Mesothelial cell of epicardium (in vitro differentiated cells): Measurements from ENCODE around the gene MTMR10. TPM values are rescaled to one million over a fixed set of nuclear protein-coding genes. Genes with fewer than 3 reads are reported as not detected.

Source experiments
- DNase-seq, 2 experiments: peaks; one replicate each; pipeline ENCODE4 v3.0.0; 2021; ENCODE audit warnings: low spot score in 2 of 2; ENCODE audit not compliant: unreplicated experiment in 2 of 2
- H3K27ac Mint-ChIP-seq: 2 replicates; pipeline ENCODE4 v1.8.0; 2021; ENCODE audit warnings: mixed read lengths
- H3K27me3 Mint-ChIP-seq: 2 replicates; pipeline ENCODE4 v1.8.0; 2021; ENCODE audit warnings: low read depth, mixed read lengths
- H3K36me3 Mint-ChIP-seq: 2 replicates; pipeline ENCODE4 v1.8.0; 2021; ENCODE audit warnings: mixed read lengths
- H3K4me1 Mint-ChIP-seq: 2 replicates; pipeline ENCODE4 v1.8.0; 2021; ENCODE audit warnings: mixed read lengths
- H3K4me3 Mint-ChIP-seq: 2 replicates; pipeline ENCODE4 v1.8.0; 2021; ENCODE audit warnings: mild to moderate bottlenecking, moderate library complexity, mixed read lengths
- H3K9me3 Mint-ChIP-seq: 2 replicates; pipeline ENCODE4 v1.8.0; 2021; ENCODE audit warnings: mixed read lengths
- total RNA-seq: library from RNA; stranded (reverse); gene quantifications from 3 replicates; pipeline ENCODE4 v1.2.1, GENCODE V29; 2021
- TF ChIP-seq, protein P1 (sequence below): fragments of 200-600 bp; sonication (generic); IDR thresholded peaks from one replicate; pipeline ENCODE4 v1.5.0; 2021; ENCODE audit warnings: antibody characterized with exemption; ENCODE audit not compliant: unreplicated experiment

The MTMR10 gene
- total RNA-seq, 1 donor from 2014 or later = 24.7 TPM

DNA sequence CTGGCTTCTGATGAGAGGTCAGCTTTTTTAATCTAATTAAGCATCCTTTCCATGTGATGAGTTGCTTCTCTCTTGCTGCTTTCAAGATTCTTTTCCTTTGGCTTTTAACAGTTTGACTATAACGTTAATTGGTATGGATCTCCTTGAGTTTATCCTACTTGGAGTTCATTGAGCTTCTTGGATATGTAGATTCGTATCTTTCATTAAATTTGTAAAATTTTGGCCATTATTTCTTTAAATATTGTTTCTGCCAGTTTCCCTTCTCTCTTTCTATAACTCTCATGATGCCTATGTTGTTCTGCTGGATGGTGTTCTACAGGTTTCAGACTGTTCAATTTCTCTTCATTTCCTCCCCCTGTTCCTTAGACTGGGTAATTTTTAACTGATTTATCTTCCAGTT lies 21.0 kb upstream of the MTMR10 start:
- H3K9me3 Mint-ChIP-seq = peaks cover 52% of the 10 kb centered on the region
- no peaks in the 10 kb centered on the region for H3K27me3 Mint-ChIP-seq
- no peak overlapping the region for H3K4me3 Mint-ChIP-seq
- no peak overlapping the region for H3K27ac Mint-ChIP-seq
- peaks cover 5% of the 10 kb centered on the region for H3K4me1 Mint-ChIP-seq
- TF ChIP-seq, protein P1, sequence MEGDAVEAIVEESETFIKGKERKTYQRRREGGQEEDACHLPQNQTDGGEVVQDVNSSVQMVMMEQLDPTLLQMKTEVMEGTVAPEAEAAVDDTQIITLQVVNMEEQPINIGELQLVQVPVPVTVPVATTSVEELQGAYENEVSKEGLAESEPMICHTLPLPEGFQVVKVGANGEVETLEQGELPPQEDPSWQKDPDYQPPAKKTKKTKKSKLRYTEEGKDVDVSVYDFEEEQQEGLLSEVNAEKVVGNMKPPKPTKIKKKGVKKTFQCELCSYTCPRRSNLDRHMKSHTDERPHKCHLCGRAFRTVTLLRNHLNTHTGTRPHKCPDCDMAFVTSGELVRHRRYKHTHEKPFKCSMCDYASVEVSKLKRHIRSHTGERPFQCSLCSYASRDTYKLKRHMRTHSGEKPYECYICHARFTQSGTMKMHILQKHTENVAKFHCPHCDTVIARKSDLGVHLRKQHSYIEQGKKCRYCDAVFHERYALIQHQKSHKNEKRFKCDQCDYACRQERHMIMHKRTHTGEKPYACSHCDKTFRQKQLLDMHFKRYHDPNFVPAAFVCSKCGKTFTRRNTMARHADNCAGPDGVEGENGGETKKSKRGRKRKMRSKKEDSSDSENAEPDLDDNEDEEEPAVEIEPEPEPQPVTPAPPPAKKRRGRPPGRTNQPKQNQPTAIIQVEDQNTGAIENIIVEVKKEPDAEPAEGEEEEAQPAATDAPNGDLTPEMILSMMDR = no peak
- H3K36me3 Mint-ChIP-seq = peaks cover 13% of the 10 kb centered on the region
- no peak for DNase-seq

DNA sequence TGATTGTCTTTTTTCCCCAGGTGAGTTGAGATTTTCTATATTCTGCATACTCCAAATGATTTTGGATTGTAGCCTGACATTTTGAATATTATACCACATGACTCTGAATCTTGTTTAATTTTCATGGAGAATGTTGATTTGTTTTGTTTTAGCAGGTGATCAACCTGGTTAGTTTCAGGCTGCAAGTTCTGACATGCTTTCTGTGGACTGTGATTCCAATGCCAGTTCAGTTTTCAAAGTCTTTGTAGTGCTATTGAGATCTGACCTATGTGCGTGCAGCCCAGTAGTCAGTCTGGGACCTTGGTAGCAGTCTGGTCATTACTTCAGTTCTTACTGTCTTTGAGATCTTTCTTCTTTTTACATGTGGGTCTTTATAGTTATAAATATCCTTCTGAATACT lies 18.6 kb upstream of the MTMR10 start:
- H3K4me1 Mint-ChIP-seq = no peaks in the 10 kb centered on the region
- H3K4me3 Mint-ChIP-seq = no peak overlapping the region
- DNase-seq = no peak
- peaks cover 48% of the 10 kb centered on the region for H3K9me3 Mint-ChIP-seq
- TF ChIP-seq, protein P1 = no peak
- peaks cover 11% of the 10 kb centered on the region for H3K36me3 Mint-ChIP-seq
- no peaks in the 10 kb centered on the region for H3K27me3 Mint-ChIP-seq
- no peak overlapping the region for H3K27ac Mint-ChIP-seq

DNA sequence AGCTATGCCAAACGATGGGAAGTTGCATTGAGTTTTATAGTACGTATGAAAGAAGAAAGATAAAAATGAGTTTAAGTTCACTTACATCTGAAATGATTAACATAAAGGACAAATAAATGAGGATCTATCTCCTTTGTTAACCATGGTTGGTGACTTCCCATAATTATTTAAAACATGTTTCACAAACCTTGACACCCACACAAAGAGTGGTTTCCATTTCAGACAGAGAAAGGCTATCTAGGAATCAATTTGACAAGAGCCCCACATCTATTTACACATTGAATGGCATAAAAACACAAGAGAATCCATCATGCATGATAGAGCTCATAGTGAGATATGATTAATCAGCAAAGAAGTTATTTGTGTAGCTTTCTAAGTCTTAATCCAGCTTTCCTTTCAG lies 14.2 kb upstream of the MTMR10 start:
- peaks cover 16% of the 10 kb centered on the region for H3K9me3 Mint-ChIP-seq
- H3K27me3 Mint-ChIP-seq = no peaks in the 10 kb centered on the region
- H3K4me3 Mint-ChIP-seq = no peak overlapping the region
- DNase-seq = no peak
- H3K27ac Mint-ChIP-seq = no peak overlapping the region
- H3K36me3 Mint-ChIP-seq = peaks cover 3% of the 10 kb centered on the region
- TF ChIP-seq, protein P1 = no peak
- peaks cover 2% of the 10 kb centered on the region for H3K4me1 Mint-ChIP-seq

DNA sequence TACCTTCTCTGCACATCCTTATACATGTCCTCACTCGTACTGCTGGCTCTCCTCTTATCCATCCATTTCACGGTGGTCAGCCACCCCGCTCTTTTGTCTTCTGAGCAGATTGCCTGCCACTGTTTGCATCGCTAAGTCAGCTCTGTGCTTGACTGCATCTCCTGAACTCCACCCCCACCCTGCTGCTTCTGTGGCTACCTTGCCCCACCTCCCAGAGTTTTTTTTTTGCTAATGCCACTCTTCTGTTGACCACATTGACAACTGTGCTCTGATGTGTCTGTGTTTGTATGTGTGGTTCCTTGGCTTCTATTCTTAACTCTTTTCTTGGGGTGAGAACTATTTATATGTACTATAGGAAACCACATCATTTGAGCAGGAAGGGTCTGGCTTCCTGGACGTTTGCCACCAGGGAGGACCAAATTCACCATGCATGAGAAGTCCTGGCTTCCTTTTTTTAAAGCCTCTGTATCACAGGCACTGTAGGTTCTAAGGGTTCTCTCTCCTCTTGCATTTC lies 12.8 kb upstream of the MTMR10 start:
- no peaks in the 10 kb centered on the region for H3K27me3 Mint-ChIP-seq
- H3K36me3 Mint-ChIP-seq = peaks cover under 1% of the 10 kb centered on the region
- TF ChIP-seq, protein P1 = no peak
- H3K4me3 Mint-ChIP-seq = no peak overlapping the region
- no peak overlapping the region for H3K27ac Mint-ChIP-seq
- peaks cover 2% of the 10 kb centered on the region for H3K4me1 Mint-ChIP-seq
- H3K9me3 Mint-ChIP-seq = peaks cover 9% of the 10 kb centered on the region
- DNase-seq = no peak

DNA sequence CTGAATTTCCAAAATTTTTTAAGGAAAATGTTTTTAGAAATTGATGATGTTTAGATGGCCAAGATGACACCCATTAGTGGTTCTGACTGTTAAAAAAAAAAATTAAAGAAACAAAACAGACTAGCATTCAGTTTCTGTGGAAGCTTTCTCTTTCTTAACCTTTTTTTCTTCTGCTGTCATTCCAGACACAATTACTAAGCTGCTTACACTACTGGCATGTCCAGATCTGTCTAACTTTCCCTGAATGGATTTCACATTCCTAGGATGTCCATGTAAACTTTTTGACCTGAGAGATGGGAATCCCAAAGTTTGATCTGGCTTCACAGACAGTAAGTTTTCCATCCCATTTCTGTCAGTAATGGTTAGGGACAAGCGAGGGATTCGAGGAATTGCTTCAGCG lies 10.3 kb upstream of the MTMR10 start:
- H3K4me3 Mint-ChIP-seq = no peak overlapping the region
- TF ChIP-seq, protein P1 = no peak
- no peaks in the 10 kb centered on the region for H3K27me3 Mint-ChIP-seq
- peaks cover 6% of the 10 kb centered on the region for H3K9me3 Mint-ChIP-seq
- no peak for DNase-seq
- H3K4me1 Mint-ChIP-seq = peaks cover 2% of the 10 kb centered on the region
- no peak overlapping the region for H3K27ac Mint-ChIP-seq
- no peaks in the 10 kb centered on the region for H3K36me3 Mint-ChIP-seq

DNA sequence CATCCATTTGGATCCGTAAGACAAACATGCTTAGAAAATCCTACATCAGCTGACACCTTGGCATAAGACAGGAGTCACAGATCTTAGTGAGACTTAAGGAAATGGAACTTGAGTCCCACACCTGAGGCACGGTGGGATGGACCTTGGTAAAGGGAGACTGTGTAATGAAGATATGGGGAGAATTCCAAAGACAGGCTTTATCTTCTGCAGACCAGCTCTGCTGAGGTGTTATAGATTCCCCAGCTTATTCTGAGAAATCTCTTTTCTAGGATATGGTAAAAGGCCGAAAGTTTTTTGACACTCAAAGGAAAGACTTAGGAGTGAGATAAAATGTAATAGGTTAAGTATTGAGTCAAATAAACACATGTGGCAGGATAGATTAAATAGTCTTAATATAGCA lies 8.3 kb upstream of the MTMR10 start:
- TF ChIP-seq, protein P1 = no peak

More for the DNA sequence above, 8.3 kb upstream of the MTMR10 start:
- Mint-ChIP-seq H3K4me3 (no peak overlapping the region), H3K27ac (no peak overlapping the region), H3K36me3 (no peaks in the 10 kb centered on the region), H3K9me3 (peaks cover 15% of the 10 kb centered on the region), H3K4me1 (peaks cover 2% of the 10 kb centered on the region), H3K27me3 (no peaks in the 10 kb centered on the region)
- no peak for DNase-seq
